ENCODE data around the gene ADAMTS3.

The ADAMTS3 gene

DNA sequence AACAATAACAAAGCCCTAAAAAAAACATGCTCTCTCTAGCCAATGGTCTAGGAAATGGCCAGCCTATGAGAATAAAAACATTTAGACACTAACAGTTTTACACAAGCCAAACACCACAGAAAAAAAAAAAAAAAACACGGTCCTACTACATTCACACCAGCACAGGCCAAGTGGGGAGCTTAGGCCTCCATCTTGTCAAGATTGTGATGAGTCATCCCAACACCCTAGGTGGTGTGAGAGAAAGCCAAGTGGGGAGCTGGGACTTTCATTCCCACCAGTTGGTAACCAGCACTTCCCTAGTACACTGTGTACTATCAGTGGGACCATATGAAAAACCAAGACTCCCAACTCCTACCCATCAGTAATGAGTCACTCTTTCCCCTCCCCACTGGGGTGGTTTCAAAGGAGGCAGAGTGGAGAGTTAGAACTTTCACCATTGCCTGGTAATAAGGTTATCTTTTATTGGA is 95.6 kb downstream of the ADAMTS3 start:
- no peaks in the 10 kb centered on the region for H3K36me3 Mint-ChIP-seq (ENCODE audit: low read depth)
- peaks cover 6% of the 10 kb centered on the region for H3K9me3 Mint-ChIP-seq

DNA sequence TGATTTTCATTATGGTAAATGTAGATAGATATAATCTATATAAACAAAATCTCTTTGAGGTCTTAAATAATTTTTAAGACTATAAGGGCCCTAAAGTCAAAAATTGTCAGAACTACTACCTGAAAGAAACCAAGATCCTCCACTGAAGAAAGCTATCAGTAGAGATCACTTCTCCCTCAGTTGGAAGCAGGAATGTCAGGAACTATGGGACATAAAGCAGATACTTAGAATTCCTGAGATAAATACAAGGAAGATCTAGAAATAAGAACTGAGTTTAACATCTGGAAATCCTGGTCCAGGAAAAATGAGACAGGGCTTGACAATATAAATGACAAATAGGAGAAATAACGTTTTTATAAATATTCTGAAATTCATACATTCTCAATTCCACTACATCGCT is 97.2 kb downstream of the ADAMTS3 start:
- H3K4me3 Mint-ChIP-seq: no peak overlapping the region
- H3K27ac Mint-ChIP-seq: no peak overlapping the region
- H3K4me1 Mint-ChIP-seq (ENCODE audit: low read depth): no peaks in the 10 kb centered on the region
- H3K9me3 Mint-ChIP-seq: no peaks in the 10 kb centered on the region
- intact Hi-C loops (cut with micrococcal nuclease): no loop called here
- no peaks in the 10 kb centered on the region for H3K36me3 Mint-ChIP-seq (ENCODE audit: low read depth)
- H3K27me3 Mint-ChIP-seq: no peaks in the 10 kb centered on the region

More for the DNA sequence above, 95.6 kb downstream of the ADAMTS3 start:
- Mint-ChIP-seq H3K27me3 (no peaks in the 10 kb centered on the region), H3K4me1 (ENCODE audit: low read depth) (no peaks in the 10 kb centered on the region), H3K4me3 (no peak overlapping the region), H3K27ac (no peak overlapping the region)
- intact Hi-C loops (cut with micrococcal nuclease): no loop called here

DNA sequence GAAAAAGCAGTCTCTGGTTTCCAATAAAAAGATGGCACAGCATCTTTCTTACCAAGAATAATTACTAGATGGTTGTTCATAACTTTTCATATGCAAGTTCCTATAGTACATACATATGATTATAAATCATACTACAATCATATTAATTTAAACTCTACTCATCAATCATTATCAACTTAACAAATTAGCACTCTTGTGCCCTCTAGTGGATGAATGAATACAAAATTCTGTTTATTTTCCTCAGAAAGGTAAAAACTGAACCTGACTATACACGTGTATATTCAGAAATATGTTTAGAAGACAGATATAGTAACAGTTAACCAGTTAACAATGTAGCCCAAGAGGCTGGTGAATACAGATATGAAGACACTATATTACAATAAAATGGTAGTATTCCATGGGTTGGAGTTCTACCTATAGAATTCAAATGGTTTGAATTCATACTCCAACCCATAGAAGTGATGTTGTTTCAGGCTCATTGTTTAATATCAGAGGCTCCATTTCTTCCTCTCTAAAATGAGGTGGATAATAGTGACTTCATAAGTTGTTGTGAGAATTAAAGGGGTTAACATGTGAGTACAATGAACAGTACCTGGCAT is 100.0 kb downstream of the ADAMTS3 start:
- Mint-ChIP-seq H3K36me3 (ENCODE audit: low read depth) (no peaks in the 10 kb centered on the region), H3K27ac (no peak overlapping the region), H3K4me1 (ENCODE audit: low read depth) (no peaks in the 10 kb centered on the region), H3K4me3 (no peak overlapping the region), H3K27me3 (no peaks in the 10 kb centered on the region), H3K9me3 (no peaks in the 10 kb centered on the region)
- intact Hi-C loops (cut with micrococcal nuclease): no loop called here

DNA sequence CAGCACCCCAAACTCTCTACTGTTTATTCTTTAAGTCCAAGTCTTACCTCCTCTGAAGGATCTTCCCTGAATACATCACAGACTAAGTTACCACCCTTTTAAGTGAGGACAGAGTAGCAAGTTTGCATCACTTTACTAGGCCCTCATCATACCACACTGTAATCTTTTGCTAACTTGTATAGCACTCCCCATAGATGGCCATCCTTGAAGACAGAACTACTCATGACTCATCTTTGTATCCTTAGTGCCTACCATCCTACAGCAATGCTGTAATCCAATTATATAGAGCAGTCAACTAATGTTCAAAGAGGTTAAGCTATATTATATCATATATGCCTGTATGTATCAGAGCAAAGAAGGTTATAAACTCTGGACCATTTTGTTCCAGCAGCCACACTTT is 101.4 kb downstream of the ADAMTS3 start:
- no peaks in the 10 kb centered on the region for H3K27me3 Mint-ChIP-seq
- H3K4me3 Mint-ChIP-seq: no peak overlapping the region
- H3K36me3 Mint-ChIP-seq (ENCODE audit: low read depth): no peaks in the 10 kb centered on the region
- no peak overlapping the region for H3K27ac Mint-ChIP-seq
- H3K4me1 Mint-ChIP-seq (ENCODE audit: low read depth): no peaks in the 10 kb centered on the region
- intact Hi-C loops (cut with micrococcal nuclease): no loop called here
- H3K9me3 Mint-ChIP-seq: no peaks in the 10 kb centered on the region

DNA sequence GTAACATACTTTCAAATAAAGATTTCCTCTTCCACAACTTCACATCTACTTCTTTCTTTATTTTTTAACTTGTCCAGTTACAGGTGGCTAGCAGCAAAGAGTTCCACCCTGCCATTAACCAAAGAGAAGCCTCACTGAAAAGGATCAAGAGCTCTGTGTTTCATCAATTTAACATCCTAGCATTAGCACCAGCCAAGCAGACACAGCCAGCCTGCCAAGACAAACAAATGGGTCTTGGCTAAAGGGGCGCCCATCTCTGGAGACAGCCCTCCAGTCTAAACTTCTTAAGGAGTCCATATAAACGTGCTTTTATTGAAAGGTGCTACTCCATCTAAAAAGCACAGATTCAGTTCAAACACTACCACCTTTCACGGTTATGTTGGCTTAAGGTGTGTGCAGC is 105.3 kb downstream of the ADAMTS3 start:
- Mint-ChIP-seq H3K4me3 (no peak overlapping the region), H3K9me3 (no peaks in the 10 kb centered on the region), H3K36me3 (ENCODE audit: low read depth) (no peaks in the 10 kb centered on the region), H3K4me1 (ENCODE audit: low read depth) (no peaks in the 10 kb centered on the region), H3K27ac (no peak overlapping the region), H3K27me3 (no peaks in the 10 kb centered on the region)
- intact Hi-C loops (cut with micrococcal nuclease): no loop called here

DNA sequence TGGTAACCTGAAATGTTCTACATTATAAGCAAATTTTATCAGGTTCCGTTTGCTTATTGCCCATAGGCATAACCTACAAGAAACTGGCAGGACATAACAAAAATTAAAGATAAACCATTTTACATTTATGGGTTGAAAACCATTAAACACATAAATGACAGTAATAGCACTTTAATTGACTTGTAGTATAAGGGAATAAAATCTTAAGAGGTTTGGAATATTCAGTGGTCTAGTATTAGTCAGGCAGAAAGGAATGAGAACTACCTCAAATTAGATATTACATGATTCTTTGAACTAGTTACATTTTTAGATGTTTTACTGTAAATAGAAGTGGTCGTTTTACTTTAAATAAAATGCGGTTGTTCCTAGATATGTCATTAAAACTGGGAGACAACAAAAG is 111.9 kb downstream of the ADAMTS3 start:
- H3K4me1 Mint-ChIP-seq (ENCODE audit: low read depth): no peaks in the 10 kb centered on the region
- no peaks in the 10 kb centered on the region for H3K9me3 Mint-ChIP-seq
- H3K27me3 Mint-ChIP-seq: no peaks in the 10 kb centered on the region
- no peak overlapping the region for H3K4me3 Mint-ChIP-seq
- intact Hi-C loops (cut with micrococcal nuclease): no loop called here
- H3K36me3 Mint-ChIP-seq (ENCODE audit: low read depth): no peaks in the 10 kb centered on the region
- H3K27ac Mint-ChIP-seq: no peak overlapping the region

DNA sequence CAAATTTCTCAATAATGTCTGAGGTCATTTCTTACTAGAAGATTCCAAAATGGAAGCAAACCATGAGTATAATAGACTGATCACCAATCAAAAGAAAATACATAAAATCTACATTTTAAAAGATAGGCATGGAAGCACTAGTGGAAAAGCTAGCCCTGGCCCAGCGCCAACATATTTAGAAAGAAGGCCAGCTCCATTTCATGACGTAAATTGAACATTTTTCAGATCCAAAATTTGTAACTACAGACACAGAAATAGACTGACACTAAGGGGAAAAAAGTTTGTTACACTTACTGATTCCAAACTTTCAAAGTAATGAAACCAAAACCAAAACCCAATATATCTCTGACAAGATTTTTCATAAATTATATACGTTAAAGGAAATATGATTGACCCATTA is 117.7 kb downstream of the ADAMTS3 start:
- Mint-ChIP-seq H3K27me3 (no peaks in the 10 kb centered on the region), H3K4me1 (ENCODE audit: low read depth) (no peaks in the 10 kb centered on the region), H3K27ac (no peak overlapping the region), H3K4me3 (no peak overlapping the region), H3K9me3 (no peaks in the 10 kb centered on the region), H3K36me3 (ENCODE audit: low read depth) (no peaks in the 10 kb centered on the region)
- intact Hi-C loops (cut with micrococcal nuclease): no loop called here

DNA sequence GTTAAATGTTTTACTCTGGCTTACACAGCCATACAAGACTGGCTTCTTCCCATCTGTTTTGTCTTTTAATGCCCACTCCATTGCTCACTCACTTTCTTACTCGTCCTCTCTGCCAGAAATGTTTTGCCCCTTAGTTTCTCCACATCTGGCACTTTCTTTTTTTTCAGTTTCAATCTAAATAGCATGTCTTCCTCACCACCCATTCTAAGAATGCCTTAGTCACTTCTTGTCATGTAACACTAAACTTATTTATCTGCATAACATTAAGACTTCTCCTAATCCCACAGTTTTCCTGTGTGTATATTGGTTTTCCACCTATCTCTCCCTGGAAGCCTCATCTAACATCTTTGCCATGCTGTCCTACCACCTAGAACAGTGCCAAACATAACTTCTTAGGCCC is 119.3 kb downstream of the ADAMTS3 start:
- no peaks in the 10 kb centered on the region for H3K4me1 Mint-ChIP-seq (ENCODE audit: low read depth)
- intact Hi-C loops (cut with micrococcal nuclease): no loop called here
- H3K9me3 Mint-ChIP-seq: no peaks in the 10 kb centered on the region
- no peaks in the 10 kb centered on the region for H3K36me3 Mint-ChIP-seq (ENCODE audit: low read depth)
- no peak overlapping the region for H3K27ac Mint-ChIP-seq
- no peaks in the 10 kb centered on the region for H3K27me3 Mint-ChIP-seq
- H3K4me3 Mint-ChIP-seq: no peak overlapping the region

DNA sequence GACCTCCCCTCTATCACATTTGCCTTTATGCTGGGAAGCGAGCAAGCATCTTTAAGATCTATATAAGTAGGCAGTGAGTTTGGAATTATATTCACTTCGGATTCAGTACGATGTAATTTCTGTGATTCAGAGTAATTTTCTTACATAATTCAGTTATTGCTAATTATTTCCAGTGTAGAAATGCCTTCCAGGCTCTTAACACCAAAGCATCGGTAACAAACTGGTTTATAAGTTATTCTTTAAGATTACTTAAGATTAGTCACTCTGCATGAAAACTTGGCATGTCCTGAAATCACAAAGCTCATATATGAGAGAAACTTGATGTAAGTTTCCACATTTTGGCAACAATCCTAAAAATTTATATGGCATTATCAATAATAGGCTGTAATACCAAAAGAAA is 120.8 kb downstream of the ADAMTS3 start:
- Mint-ChIP-seq H3K27me3 (no peaks in the 10 kb centered on the region), H3K36me3 (ENCODE audit: low read depth) (no peaks in the 10 kb centered on the region), H3K9me3 (no peaks in the 10 kb centered on the region), H3K4me1 (ENCODE audit: low read depth) (no peaks in the 10 kb centered on the region), H3K4me3 (no peak overlapping the region), H3K27ac (no peak overlapping the region)
- intact Hi-C loops (cut with micrococcal nuclease): no loop called here

DNA sequence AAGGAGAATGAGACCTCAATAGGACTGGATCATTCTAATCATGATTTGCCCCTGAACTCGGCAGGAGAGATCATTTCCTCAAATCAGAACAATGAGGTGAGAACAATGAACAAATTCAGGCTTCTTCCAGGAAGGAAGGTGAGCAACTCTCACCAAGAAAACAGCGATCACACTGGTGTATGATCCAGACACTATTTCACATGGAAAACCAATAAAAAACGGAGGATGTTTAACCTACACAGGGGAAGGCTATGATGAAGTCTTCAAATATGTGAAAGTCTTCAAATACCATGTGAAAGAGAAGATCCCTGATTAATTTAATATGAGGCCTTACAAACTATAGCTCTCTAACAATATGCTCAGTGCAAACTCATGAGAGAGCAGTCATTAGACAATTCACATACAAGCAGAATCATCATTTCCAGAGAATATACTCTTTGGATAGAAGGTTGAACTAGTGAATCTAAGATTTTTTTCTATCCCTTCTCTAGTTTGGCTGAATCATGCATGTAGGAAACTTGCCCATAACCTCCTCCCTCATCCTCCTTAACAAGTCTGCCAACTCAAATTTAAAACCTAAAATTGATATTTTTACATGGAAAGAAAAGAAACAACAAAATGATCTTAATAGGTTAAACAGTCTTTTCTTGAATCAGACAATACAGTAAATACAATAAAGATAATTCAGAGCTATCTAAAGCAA is 122.5 kb downstream of the ADAMTS3 start:
- intact Hi-C loops (cut with micrococcal nuclease): no loop called here
- H3K36me3 Mint-ChIP-seq (ENCODE audit: low read depth): no peaks in the 10 kb centered on the region
- H3K27ac Mint-ChIP-seq: no peak overlapping the region
- H3K4me1 Mint-ChIP-seq (ENCODE audit: low read depth): no peaks in the 10 kb centered on the region
- H3K27me3 Mint-ChIP-seq: no peaks in the 10 kb centered on the region
- no peaks in the 10 kb centered on the region for H3K9me3 Mint-ChIP-seq
- no peak overlapping the region for H3K4me3 Mint-ChIP-seq

DNA sequence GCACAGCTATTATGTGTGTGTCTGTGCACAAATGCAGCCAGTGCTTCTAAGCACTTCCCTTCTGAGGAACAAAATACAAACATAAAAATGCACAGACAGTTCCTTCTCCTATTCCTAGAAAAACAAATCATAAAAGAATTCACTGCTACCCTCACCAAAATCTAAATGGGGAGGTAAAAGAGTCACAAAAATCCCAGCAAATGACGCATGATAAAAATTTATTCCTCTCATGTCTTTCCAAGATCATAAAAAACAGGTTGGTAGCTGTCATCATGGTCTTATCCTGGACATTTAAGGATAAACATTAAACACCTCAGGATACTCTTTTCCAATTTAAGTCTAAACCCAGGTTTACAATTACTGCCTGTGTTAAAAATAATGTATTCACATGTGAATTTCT is 124.9 kb downstream of the ADAMTS3 start:
- intact Hi-C loops (cut with micrococcal nuclease): no loop called here
- no peak overlapping the region for H3K4me3 Mint-ChIP-seq
- no peaks in the 10 kb centered on the region for H3K27me3 Mint-ChIP-seq
- no peaks in the 10 kb centered on the region for H3K9me3 Mint-ChIP-seq
- no peaks in the 10 kb centered on the region for H3K36me3 Mint-ChIP-seq (ENCODE audit: low read depth)
- no peaks in the 10 kb centered on the region for H3K4me1 Mint-ChIP-seq (ENCODE audit: low read depth)
- no peak overlapping the region for H3K27ac Mint-ChIP-seq

DNA sequence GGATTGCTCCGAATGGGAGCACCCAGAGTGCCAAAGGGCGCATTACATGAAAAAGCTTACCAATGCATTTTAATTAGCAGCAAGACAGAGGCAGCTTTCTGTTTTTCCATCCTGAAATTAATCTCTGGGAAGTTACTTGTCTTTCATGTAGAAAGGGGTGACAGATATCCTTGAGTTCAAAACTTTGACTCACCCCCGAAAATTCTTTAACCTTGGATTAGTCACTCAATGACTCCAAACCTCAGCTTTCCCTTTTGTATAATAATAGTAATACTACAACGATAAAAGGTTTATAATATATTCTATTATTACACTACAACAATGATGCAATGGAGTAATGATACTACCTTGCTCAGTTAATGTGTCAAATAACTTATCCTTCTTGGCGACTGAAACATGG is 126.3 kb downstream of the ADAMTS3 start:
- H3K9me3 Mint-ChIP-seq: no peaks in the 10 kb centered on the region
- H3K27ac Mint-ChIP-seq: no peak overlapping the region
- intact Hi-C loops (cut with micrococcal nuclease): no loop called here
- H3K4me1 Mint-ChIP-seq (ENCODE audit: low read depth): no peaks in the 10 kb centered on the region
- H3K36me3 Mint-ChIP-seq (ENCODE audit: low read depth): no peaks in the 10 kb centered on the region
- no peaks in the 10 kb centered on the region for H3K27me3 Mint-ChIP-seq
- H3K4me3 Mint-ChIP-seq: no peak overlapping the region

DNA sequence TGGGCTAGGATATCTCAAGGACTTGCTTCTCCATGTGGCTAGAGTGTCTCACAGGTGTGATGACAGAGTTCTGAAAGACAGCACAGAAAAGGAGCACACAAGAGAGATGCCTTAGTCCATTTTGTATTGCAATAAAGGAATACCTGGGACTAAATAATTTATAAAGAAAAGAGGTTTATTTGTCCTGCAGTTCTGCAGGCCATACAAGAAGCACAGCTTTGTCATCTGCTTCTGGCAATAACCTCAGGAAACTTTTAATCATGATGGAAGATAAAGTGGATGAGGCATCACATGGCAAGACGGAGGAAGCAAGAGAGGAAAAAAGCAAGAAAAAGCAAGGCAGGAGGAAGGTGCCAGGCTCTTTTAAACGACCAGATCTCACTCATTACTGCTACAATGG is 126.9 kb downstream of the ADAMTS3 start:
- Mint-ChIP-seq H3K27ac (no peak overlapping the region), H3K36me3 (ENCODE audit: low read depth) (no peaks in the 10 kb centered on the region), H3K27me3 (no peaks in the 10 kb centered on the region), H3K4me1 (ENCODE audit: low read depth) (no peaks in the 10 kb centered on the region), H3K4me3 (no peak overlapping the region), H3K9me3 (no peaks in the 10 kb centered on the region)
- intact Hi-C loops (cut with micrococcal nuclease): no loop called here

DNA sequence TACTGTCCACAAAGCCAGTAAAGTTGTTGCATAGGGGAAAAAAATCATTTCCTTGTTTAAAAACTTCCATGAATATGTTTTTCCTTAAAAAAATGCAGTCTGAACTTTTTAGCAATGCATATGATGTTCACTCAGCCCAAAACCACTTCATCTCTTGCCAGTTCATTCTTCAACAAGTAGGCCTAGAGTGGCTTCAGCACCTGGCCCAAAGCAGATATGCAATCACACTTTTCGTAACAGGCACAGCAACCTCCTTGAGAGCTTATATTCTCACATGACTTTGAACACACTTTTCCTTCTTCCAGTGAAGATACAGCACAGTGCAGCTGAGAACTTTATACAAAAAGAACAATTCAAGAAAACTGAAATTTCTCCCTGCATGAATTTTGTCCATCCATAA is 128.6 kb downstream of the ADAMTS3 start:
- Mint-ChIP-seq H3K4me3 (no peak overlapping the region), H3K9me3 (no peaks in the 10 kb centered on the region), H3K27ac (no peak overlapping the region), H3K4me1 (ENCODE audit: low read depth) (no peaks in the 10 kb centered on the region), H3K27me3 (no peaks in the 10 kb centered on the region), H3K36me3 (ENCODE audit: low read depth) (no peaks in the 10 kb centered on the region)
- intact Hi-C loops (cut with micrococcal nuclease): no loop called here

DNA sequence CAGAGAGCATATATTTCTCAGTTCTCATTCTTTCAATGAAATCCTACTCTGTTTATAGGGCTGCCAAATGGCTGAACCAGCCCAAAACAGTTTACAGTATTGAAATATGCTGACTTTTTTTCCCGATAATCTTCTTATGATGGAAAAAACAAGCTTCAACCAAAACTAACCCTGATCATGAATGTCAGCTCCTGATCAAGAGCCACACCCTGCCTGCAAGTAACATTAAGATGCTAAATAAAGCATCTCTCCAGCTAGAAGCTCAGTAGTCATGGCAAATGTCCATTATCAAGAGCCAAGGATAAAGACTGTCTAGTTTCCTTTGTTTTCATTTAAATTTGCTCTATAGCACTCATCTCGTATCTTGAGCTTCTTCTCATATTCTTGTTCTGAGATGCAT is 136.0 kb downstream of the ADAMTS3 start:
- Mint-ChIP-seq H3K27ac (no peak overlapping the region), H3K4me3 (no peak overlapping the region), H3K36me3 (ENCODE audit: low read depth) (no peaks in the 10 kb centered on the region), H3K27me3 (no peaks in the 10 kb centered on the region), H3K9me3 (no peaks in the 10 kb centered on the region), H3K4me1 (ENCODE audit: low read depth) (no peaks in the 10 kb centered on the region)
- intact Hi-C loops (cut with micrococcal nuclease): no loop called here
